Kidney glomerular epithelial cell (primary cell): ENCODE data around the gene PTPRG.

Source experiments
- DNase-seq: peaks from one replicate; lab custom pipeline; 2025; lab: John Stamatoyannopoulos, UW

The PTPRG gene

GRCh38 chr3:62057339-62058047 lies 496.1 kb downstream of the PTPRG start:
- DNase-seq, result peak; percentile 42

GRCh38 chr3:62065985-62066693 lies 504.8 kb downstream of the PTPRG start:
- DNase-seq, result no peak

GRCh38 chr3:62068337-62068736 lies 507.0 kb downstream of the PTPRG start:
- no peak for DNase-seq

GRCh38 chr3:62070891-62071290 lies 509.5 kb downstream of the PTPRG start:
- no peak for DNase-seq

GRCh38 chr3:62073038-62073437 lies 511.7 kb downstream of the PTPRG start:
- DNase-seq, result no peak

GRCh38 chr3:62084558-62084957 lies 523.2 kb downstream of the PTPRG start:
- DNase-seq, result peak; percentile 18

- no peak for DNase-seq
These were observed 527.2 kb downstream of the PTPRG start for GRCh38 chr3:62088472-62089104.

- DNase-seq, result no peak
These were observed 528.7 kb downstream of the PTPRG start for GRCh38 chr3:62090066-62090465.

- no peak for DNase-seq
These were observed 529.1 kb downstream of the PTPRG start for GRCh38 chr3:62090519-62090918.

GRCh38 chr3:62093025-62093424 lies 531.7 kb downstream of the PTPRG start:
- no peak for DNase-seq

- no peak for DNase-seq
These were observed 533.1 kb downstream of the PTPRG start for GRCh38 chr3:62094461-62094860.

- no peak for DNase-seq
These were observed 533.7 kb downstream of the PTPRG start for GRCh38 chr3:62095080-62095479.

- DNase-seq, result no peak
These were observed 534.4 kb downstream of the PTPRG start for GRCh38 chr3:62095756-62096155.

GRCh38 chr3:62096521-62096920 lies 535.1 kb downstream of the PTPRG start:
- DNase-seq, result no peak

- no peak for DNase-seq
These were observed 535.8 kb downstream of the PTPRG start for GRCh38 chr3:62097121-62097520.

- no peak for DNase-seq
These were observed 537.4 kb downstream of the PTPRG start for GRCh38 chr3:62098646-62099365.

- DNase-seq, result no peak
These were observed 539.1 kb downstream of the PTPRG start for GRCh38 chr3:62100282-62100989.

GRCh38 chr3:62101488-62101887 lies 540.1 kb downstream of the PTPRG start:
- no peak for DNase-seq

- DNase-seq, result no peak
These were observed 542.2 kb downstream of the PTPRG start for GRCh38 chr3:62103531-62103930.

GRCh38 chr3:62109534-62109933 lies 548.2 kb downstream of the PTPRG start:
- no peak for DNase-seq

- no peak for DNase-seq
These were observed 549.3 kb downstream of the PTPRG start for GRCh38 chr3:62110443-62111225.
